GM18861 (cell line): ENCODE results near the gene SPECC1.
"Not testable (repeated sequence)": the region's sequence is repeated elsewhere in the genome, so short reads cannot be mapped to it uniquely, and the experiment has no call there.

ENCODE experiments used
- ATAC-seq: cut with Tn5 transposase; IDR thresholded peaks from one replicate; pipeline ENCODE4 v1.9.1; 2021; ENCODE audit not compliant: unreplicated experiment

SPECC1 gene

GRCh38 chr17:20067711-20068110 lies 58.6 kb downstream of the SPECC1 start:
- no peak for ATAC-seq

DNA sequence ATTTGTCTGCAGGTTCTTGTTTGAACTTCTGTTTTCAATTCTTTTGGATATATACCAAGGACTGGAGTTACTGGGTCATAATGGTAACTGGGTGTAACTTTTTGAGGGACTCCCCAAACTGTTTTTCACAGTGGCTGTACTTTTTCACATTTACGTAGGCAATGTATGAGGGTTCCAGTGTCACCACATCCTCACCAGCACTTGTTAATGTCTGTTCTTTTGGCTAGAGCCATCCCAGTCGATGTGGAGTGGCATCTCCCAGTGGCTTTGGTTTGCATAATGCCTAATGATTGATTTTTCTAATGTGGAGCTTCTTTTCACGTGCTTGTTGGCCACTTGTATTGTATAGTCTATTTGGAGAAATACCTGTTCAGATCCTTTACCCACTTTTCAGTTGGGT lies 59.3 kb downstream of the SPECC1 start:
- no peak for ATAC-seq

DNA sequence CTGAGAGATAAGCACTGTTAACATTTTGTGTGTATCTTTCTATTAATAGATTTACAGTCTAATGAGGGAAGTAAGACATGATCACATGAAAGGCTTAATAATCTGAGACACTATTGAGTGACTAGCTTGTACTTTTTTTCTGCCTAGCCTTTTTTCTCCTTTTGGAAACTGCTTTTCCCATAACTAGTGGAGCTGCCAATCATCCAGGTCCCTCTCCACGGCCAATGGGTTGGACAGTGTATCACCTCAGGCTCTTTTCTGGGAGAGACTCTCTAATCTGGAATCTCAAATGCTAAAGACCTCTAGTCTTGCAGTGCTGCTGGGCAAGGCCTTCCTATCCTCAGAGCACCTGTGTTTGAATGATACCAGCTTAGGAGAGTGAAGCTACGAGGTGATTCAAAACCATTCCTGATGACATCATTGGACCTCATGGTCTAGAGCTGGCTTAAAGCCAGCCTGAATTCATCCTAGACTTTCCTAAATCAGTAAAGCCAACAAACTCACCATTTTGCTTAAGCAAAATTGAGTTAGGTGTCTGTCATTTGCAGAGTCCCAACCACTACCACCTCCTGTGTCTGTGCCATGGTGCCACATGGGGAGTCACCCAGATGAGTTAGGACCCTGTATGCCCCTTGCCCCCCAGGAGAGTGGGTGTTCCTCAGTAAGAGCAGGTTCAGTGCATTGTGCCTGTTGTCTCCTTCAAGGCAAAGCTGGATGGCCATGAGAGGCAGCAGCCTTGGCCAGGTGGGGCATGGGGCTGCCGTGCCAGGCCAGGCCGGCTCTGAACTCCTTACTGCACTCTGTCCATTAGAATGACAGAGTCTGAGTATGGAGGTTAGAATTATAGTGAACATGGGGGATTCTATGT lies 62.9 kb downstream of the SPECC1 start:
- no peak for ATAC-seq

- no peak for ATAC-seq
Observed at GRCh38 chr17:20072692-20072992, 63.5 kb downstream of the SPECC1 start.

GRCh38 chr17:20073055-20073979 lies 64.2 kb downstream of the SPECC1 start:
- no peak for ATAC-seq

DNA sequence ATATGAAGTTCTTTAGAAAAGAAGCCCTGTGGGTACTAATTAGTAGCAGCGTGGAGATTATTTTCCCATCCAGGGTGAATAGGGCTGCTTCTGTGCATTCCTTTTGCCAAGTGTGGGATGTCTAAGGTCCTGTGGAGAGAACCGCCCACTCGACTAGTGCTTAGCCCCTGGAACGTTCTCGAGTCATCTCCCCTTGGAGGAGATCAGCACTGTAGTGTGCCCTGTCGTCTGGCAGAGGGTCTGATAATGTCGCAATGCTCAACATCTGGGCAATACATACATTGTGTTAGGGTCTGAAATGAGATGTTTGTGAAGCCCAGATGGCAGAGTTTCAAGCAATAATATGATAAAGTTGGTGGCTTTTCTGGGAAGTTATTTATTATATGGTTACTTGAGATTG lies 64.8 kb downstream of the SPECC1 start:
- ATAC-seq = no peak

DNA sequence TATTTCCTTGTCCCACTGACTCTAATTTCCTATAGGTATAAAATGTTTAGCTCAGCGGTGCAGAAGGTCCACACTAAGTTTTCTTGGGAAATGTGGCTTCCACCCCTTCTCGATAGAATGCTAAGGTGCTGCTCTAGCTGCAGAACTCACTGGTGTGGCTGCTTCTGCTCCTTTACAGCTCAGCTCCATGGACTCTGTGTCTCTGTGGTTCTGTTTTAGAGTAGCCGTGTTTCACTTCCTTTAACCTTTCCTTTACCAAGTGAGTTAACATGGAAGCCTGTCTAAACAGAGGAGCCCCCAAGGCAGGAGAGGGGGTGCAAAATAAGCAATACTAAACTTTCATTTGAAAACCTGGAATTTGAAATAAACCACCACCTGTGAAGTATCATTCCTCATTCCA lies 65.3 kb downstream of the SPECC1 start:
- ATAC-seq = no peak

DNA sequence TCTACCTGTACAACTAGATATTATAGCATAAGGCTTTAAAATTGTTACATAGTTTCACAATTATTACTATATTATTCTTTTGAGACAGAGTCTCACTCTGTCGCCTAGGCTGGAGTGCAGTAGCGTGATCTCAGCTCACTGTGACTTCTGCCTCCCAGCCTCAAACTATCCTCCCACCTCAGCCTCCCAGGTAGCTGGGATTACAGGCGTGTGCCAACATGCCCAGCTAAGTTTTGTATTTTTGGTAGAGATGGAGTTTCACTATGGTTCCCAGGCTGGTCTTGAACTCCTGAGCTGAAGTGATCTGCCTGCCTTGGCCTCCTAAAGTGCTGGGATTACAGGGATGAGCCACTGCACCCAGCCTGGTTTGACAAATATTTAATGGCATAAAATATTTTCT lies 67.0 kb downstream of the SPECC1 start:
- not testable (repeated sequence) for ATAC-seq

- ATAC-seq = no peak
Observed at GRCh38 chr17:20077978-20078685, 69.0 kb downstream of the SPECC1 start.

DNA sequence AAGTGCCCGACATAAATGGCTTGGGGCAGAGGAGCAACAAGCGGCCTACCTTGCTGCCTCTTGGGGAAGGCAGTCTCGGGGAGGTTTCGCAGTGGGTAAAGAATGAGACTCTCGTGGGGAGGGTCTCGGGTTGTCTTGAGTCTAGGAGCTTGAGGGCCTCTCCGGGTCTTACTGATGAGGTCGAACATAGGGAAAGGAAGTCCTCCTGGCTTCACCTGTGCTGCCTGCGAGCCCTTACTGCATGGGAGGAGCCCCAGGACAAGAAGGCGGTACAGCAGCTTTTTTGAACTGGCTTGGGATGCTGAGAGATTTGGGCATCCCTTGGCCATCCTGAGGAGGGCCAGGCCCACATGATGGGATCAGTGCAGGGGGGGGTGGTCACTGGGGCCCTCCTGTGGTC lies 71.4 kb downstream of the SPECC1 start:
- no peak for ATAC-seq

GRCh38 chr17:20083156-20083859 lies 74.1 kb downstream of the SPECC1 start:
- no peak for ATAC-seq

- no peak for ATAC-seq
Observed at GRCh38 chr17:20084621-20085282, 75.6 kb downstream of the SPECC1 start.

DNA sequence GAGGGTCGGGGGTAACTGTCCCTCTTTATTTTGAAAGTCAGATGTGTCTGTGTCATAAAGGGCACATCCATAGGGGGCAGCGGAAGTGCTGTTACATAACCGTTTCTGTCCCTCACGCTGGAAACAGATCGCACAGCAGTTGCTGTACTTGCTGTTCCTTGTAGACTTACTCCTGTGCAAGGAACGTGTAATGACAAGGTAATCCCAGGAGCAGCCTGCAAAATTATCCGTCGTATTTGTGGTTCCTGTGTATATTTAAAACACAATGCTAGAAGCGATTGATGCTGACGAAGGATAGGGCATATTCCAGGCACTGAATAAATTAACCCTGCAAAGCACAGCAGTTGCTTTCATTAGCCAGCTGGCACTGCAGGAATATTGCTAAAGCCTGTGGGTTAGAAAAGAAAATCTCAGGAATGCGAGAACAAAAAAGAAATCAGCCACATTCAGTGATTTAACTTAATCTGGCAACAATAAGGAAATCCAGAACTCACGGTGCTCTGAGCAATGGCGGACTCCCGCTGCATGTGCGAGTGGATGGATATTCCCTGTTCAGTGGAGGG lies 76.2 kb downstream of the SPECC1 start:
- ATAC-seq = no peak

- ATAC-seq = no peak
Observed at GRCh38 chr17:20086416-20087076, 77.4 kb downstream of the SPECC1 start.

- no peak for ATAC-seq
Observed at GRCh38 chr17:20087538-20088250, 78.5 kb downstream of the SPECC1 start.

DNA sequence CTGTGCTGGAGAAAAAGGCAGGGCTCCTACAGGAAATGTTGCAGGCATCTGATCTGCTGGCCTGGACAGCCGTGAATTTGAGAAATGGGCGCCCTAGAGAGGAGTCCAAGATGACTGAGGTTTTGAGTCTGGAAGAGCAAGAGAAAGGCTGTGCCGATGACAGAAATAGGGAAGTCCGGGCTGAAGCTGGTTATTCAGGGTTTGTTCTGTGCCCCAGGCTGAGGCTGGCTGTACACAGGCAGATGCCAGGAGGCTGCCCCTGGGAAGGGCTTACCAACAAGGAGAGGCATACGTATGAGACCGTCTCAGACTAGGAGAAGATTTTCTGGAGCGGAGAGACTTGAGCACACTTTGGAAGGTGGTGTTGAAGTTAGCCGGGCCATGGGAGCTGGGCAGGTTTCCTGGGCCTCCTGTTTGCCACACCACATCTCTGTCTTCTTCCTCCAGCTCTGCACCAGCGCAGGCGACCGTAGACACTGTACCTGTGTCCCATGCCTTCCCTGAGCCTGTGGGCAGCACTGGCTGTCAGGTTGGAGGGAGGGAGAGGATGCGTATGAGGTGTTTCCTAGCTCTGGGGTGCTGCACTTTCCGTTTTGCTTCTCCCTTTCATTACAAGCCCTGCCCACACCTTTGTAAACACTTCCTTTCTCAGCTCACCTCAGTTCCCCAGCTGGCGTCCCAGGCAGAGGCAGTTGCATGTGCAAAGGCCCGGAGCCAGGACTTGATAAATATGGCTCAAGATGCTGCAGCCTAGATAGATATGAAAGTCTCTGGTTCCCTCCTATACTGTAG lies 80.8 kb downstream of the SPECC1 start:
- no peak for ATAC-seq

- no peak for ATAC-seq
Observed at GRCh38 chr17:20091174-20092029, 82.2 kb downstream of the SPECC1 start.
